ENCODE measurements around the gene PCDHGA7.

Gene PCDHGA7

GRCh38 chr5:141355641-141356040, 26.9 kb upstream of the PCDHGA7 start:
- no peak for DNase-seq
- Mint-ChIP-seq H3K27me3 (ENCODE audit: low read depth, poor library complexity) (no peaks in the 10 kb centered on the region), H3K4me1 (no peaks in the 10 kb centered on the region), H3K9me3 (peaks cover 91% of the 10 kb centered on the region), H3K4me3 (no peak overlapping the region), H3K36me3 (ENCODE audit: low read depth) (peaks cover 46% of the 10 kb centered on the region), H3K27ac (no peak overlapping the region)
- TF ChIP-seq CTCF (IDR thresholded peaks at IDR 0.05): no peak

- no peak for TF ChIP-seq CTCF (IDR thresholded peaks at IDR 0.05)
- no peaks in the 10 kb centered on the region for H3K4me1 Mint-ChIP-seq
- H3K36me3 Mint-ChIP-seq (ENCODE audit: low read depth): peaks cover 51% of the 10 kb centered on the region
- no peaks in the 10 kb centered on the region for H3K27me3 Mint-ChIP-seq (ENCODE audit: low read depth, poor library complexity)
- peaks cover 91% of the 10 kb centered on the region for H3K9me3 Mint-ChIP-seq
- no peak overlapping the region for H3K27ac Mint-ChIP-seq
- no peak overlapping the region for H3K4me3 Mint-ChIP-seq
- DNase-seq: no peak
Observed at GRCh38 chr5:141356133-141356532, 26.4 kb upstream of the PCDHGA7 start.

- H3K36me3 Mint-ChIP-seq (ENCODE audit: low read depth): peaks cover 55% of the 10 kb centered on the region
- TF ChIP-seq CTCF (IDR thresholded peaks at IDR 0.05): no peak
- H3K27ac Mint-ChIP-seq: no peak overlapping the region
- no peaks in the 10 kb centered on the region for H3K4me1 Mint-ChIP-seq
- peaks cover 92% of the 10 kb centered on the region for H3K9me3 Mint-ChIP-seq
- DNase-seq: no peak
- H3K27me3 Mint-ChIP-seq (ENCODE audit: low read depth, poor library complexity): no peaks in the 10 kb centered on the region
- H3K4me3 Mint-ChIP-seq: no peak overlapping the region
Observed at GRCh38 chr5:141356950-141357349, 25.6 kb upstream of the PCDHGA7 start.

- TF ChIP-seq CTCF (IDR thresholded peaks at IDR 0.05): peak; percentile 15
- Mint-ChIP-seq H3K36me3 (ENCODE audit: low read depth) (peaks cover 57% of the 10 kb centered on the region), H3K27me3 (ENCODE audit: low read depth, poor library complexity) (no peaks in the 10 kb centered on the region), H3K4me3 (peak within 1 kb of the TSS; percentile 28), H3K4me1 (no peaks in the 10 kb centered on the region), H3K27ac (peak within 1 kb of the TSS; percentile 36), H3K9me3 (peaks cover 92% of the 10 kb centered on the region)
- no peak for DNase-seq
Observed at GRCh38 chr5:141359790-141360426, 22.6 kb upstream of the PCDHGA7 start, which contains the start of gene PCDHGB2. PCDHGB2 (plus strand) TSS chr5:141359994; CDS start chr5:141360136, 142 bp downstream.

GRCh38 chr5:141360685-141361084, 21.9 kb upstream of the PCDHGA7 start:
- no peaks in the 10 kb centered on the region for H3K27me3 Mint-ChIP-seq (ENCODE audit: low read depth, poor library complexity)
- H3K4me1 Mint-ChIP-seq: no peaks in the 10 kb centered on the region
- no peak overlapping the region for H3K4me3 Mint-ChIP-seq
- DNase-seq: no peak
- peaks cover 92% of the 10 kb centered on the region for H3K9me3 Mint-ChIP-seq
- H3K27ac Mint-ChIP-seq: peak overlapping the region; percentile 36
- H3K36me3 Mint-ChIP-seq (ENCODE audit: low read depth): peaks cover 60% of the 10 kb centered on the region
- no peak for TF ChIP-seq CTCF (IDR thresholded peaks at IDR 0.05)

GRCh38 chr5:141362719-141363118, 19.8 kb upstream of the PCDHGA7 start:
- Mint-ChIP-seq H3K4me1 (no peaks in the 10 kb centered on the region), H3K27me3 (ENCODE audit: low read depth, poor library complexity) (no peaks in the 10 kb centered on the region), H3K4me3 (no peak overlapping the region), H3K9me3 (peaks cover 93% of the 10 kb centered on the region), H3K36me3 (ENCODE audit: low read depth) (peaks cover 50% of the 10 kb centered on the region), H3K27ac (no peak overlapping the region)
- no peak for TF ChIP-seq CTCF (IDR thresholded peaks at IDR 0.05)
- DNase-seq: no peak

Data from nephron progenitor cell (in vitro differentiated cells).